Subcutaneous adipose tissue (tissue), 4 donors: ENCODE data around the gene KIF16B. TPM values are rescaled to one million over a fixed set of nuclear protein-coding genes. Genes with fewer than 3 reads are reported as not detected.

Source experiments
- CTCF ChIP-seq: fragments of 450-650 bp; IDR thresholded peaks from one replicate; pipeline ENCODE4 v1.5.1; 2016; ENCODE audit warnings: low read depth, mild to moderate bottlenecking, control low read depth, antibody characterized with exemption, moderate library complexity
- total RNA-seq, 4 donors: library from RNA; depleted of rRNA; stranded (reverse); fragments of >200 nt; gene quantifications; one replicate each; pipeline ENCODE4 v1.1.0, GENCODE V29; 2016

KIF16B gene
- total RNA-seq, 4 donors from 2014 or later, result 20.0 to 39.1 (median 26.6) TPM

- TF ChIP-seq CTCF, result no peak
These were observed 255.5 kb downstream of the KIF16B start for GRCh38 chr20:16317445-16318362.

DNA sequence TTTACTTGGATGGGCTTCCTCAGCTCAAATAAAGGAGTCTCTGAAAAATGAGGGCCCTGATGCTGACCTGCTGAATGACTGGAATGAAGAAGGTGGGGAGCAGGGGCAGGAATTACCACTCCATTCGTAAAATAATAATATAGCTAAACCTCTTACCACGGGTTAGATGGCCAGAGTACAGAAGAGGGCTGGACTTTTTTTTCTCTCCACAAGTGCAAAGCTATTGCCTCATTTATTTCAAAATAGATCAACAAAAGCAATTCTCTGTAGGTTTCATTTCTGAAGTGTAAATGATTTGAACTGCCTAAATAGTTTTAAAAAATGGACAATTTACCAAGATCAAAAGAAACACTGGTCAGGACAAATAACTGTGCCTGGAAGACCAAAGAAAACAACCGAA lies 256.7 kb downstream of the KIF16B start:
- no peak for TF ChIP-seq CTCF

GRCh38 chr20:16314748-16315159 lies 258.5 kb downstream of the KIF16B start:
- TF ChIP-seq CTCF, result no peak

- no peak for TF ChIP-seq CTCF
These were observed 258.9 kb downstream of the KIF16B start for GRCh38 chr20:16314320-16314719.

GRCh38 chr20:16313917-16314316 lies 259.3 kb downstream of the KIF16B start:
- TF ChIP-seq CTCF, result no peak

DNA sequence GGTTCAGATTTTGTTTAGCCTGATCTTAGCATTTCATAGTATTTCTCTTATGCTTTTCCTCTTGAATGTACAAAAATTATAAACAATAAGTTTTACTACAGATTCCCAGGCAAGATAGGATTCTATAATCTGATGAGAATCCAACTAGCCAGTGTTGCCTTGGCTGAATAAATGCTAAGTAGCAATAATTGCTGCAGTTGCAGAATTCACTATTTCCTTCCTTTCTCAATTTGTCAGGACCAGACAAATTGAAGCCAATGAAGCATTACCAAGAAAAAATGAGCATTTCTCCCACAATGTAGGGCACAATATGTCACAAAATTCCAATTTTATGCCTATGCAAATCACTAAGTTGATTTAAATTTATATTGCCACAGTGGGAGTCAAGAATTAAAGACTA lies 260.2 kb downstream of the KIF16B start:
- TF ChIP-seq CTCF, result no peak

- TF ChIP-seq CTCF, result no peak
These were observed 261.5 kb downstream of the KIF16B start for GRCh38 chr20:16311756-16312155.
